BJ (cell line): ENCODE results near the gene FAM131C. TPM values are rescaled to one million over a fixed set of nuclear protein-coding genes. Genes with fewer than 3 reads are reported as not detected.

Experiments used
- CTCF ChIA-PET: fragments of 350-600 bp; formaldehyde crosslinking; extraction: SDS; loops from one replicate; lab custom pipeline; 2021; ENCODE audit warnings: antibody characterized with exemption, inconsistent platforms; lab: Yijun Ruan, JAX
- POLR2A ChIA-PET: fragments of 300-600 bp; sonication (Branson Sonifier 250); formaldehyde crosslinking; extraction: SDS; loops from one replicate; lab custom pipeline; 2021; ENCODE audit warnings: antibody characterized with exemption; lab: Charles Lee
- DNase-seq: peaks from one replicate; pipeline ENCODE4 v3.0.0-alpha.2; 2011; ENCODE audit warnings: low read depth
- H3K27me3 ChIP-seq: 2 replicates; pipeline ENCODE4 v1.6.0; 2011; ENCODE audit warnings: low read length; ENCODE audit not compliant: control insufficient read depth, insufficient read depth
- H3K36me3 ChIP-seq: 2 replicates; pipeline ENCODE4 v1.5.1; 2011; ENCODE audit warnings: low read length; ENCODE audit not compliant: control insufficient read depth, insufficient read depth
- H3K4me3 ChIP-seq: 2 replicates; pipeline ENCODE4 v1.5.1; 2011; ENCODE audit warnings: low read depth, mild to moderate bottlenecking, control low read depth, low read length
- CTCF ChIP-seq: IDR thresholded peaks from 2 replicates; pipeline ENCODE4 v1.5.1; 2011; ENCODE audit warnings: low read depth, mild to moderate bottlenecking, control low read depth, inconsistent platforms, low read length, moderate library complexity; ENCODE audit not compliant: insufficient read depth
- polyA plus RNA-seq: library from polyadenylated mRNA; depleted of rRNA; stranded (reverse); fragments of >200 nt; gene quantifications from 2 replicates; pipeline ENCODE4 v1.2.3, GENCODE V29; 2011

Gene FAM131C
- polyA plus RNA-seq, 1 experiment: 0.47 TPM

- no peak overlapping the region for H3K4me3 ChIP-seq
- H3K36me3 ChIP-seq: no peaks in the 10 kb centered on the region
- ChIA-PET POLR2A (no interaction called here), CTCF (interaction anchor here (0.8 to 18.0 kb wide), 7 partner anchors 12 to 289 kb away, joined by 3 to 584 read pairs (median 3); no protein-coding TSS in a partner anchor)
- no peaks in the 10 kb centered on the region for H3K27me3 ChIP-seq
- no peak for TF ChIP-seq CTCF
- no peak for DNase-seq
Measured at GRCh38 chr1:16075337-16076030, 2.0 kb upstream of the FAM131C start.

GRCh38 chr1:16074217-16074616, 766 bp upstream of the FAM131C start:
- POLR2A ChIA-PET: no interaction called here
- no peak for DNase-seq
- Histone ChIP-seq H3K4me3 (no peak overlapping the region), H3K36me3 (no peaks in the 10 kb centered on the region), H3K27me3 (no peaks in the 10 kb centered on the region)
- CTCF ChIA-PET: interaction anchor here (1.2 to 18.0 kb wide), 13 partner anchors 9 to 290 kb away, joined by 3 to 584 read pairs (median 8); no protein-coding TSS in a partner anchor
- no peak for TF ChIP-seq CTCF

GRCh38 chr1:16072616-16073484, 601 bp downstream of the FAM131C start:
- DNase-seq: no peak
- peak; percentile 53 for TF ChIP-seq CTCF
- Histone ChIP-seq H3K4me3 (peak overlapping the region; percentile 48), H3K27me3 (no peaks in the 10 kb centered on the region), H3K36me3 (no peaks in the 10 kb centered on the region)
- CTCF ChIA-PET: interaction anchor here (0.6 to 18.0 kb wide), 35 partner anchors 8 to 291 kb away, joined by 3 to 584 read pairs (median 4); partner anchors contain the start of genes EPHA2 and HSPB7
- POLR2A ChIA-PET: interaction anchor here (0.6 kb wide), 1 partner anchor 11 kb away, joined by 6 read pairs; no protein-coding TSS in a partner anchor

- H3K4me3 ChIP-seq: no peak overlapping the region
- no peaks in the 10 kb centered on the region for H3K27me3 ChIP-seq
- no peaks in the 10 kb centered on the region for H3K36me3 ChIP-seq
- no peak for TF ChIP-seq CTCF
- ChIA-PET CTCF (interaction anchor here (0.8 to 18.0 kb wide), 12 partner anchors 11 to 292 kb away, joined by 3 to 584 read pairs (median 6); partner anchors contain the start of genes EPHA2 and HSPB7), POLR2A (no interaction called here)
- DNase-seq: no peak
Measured at GRCh38 chr1:16072095-16072494, 1.4 kb downstream of the FAM131C start.

- no peaks in the 10 kb centered on the region for H3K27me3 ChIP-seq
- no peak overlapping the region for H3K4me3 ChIP-seq
- TF ChIP-seq CTCF: no peak
- no peak for DNase-seq
- ChIA-PET CTCF (interaction anchor here (0.8 to 18.0 kb wide), 8 partner anchors 8 to 177 kb away, joined by 3 to 584 read pairs (median 6); partner anchors contain the start of gene HSPB7), POLR2A (no interaction called here)
- no peaks in the 10 kb centered on the region for H3K36me3 ChIP-seq
Measured at GRCh38 chr1:16071614-16072013, 1.8 kb downstream of the FAM131C start.
